Lower lobe of right lung (tissue), 2 donors: ENCODE measurements around the gene WDR7. TPM values are rescaled to one million over a fixed set of nuclear protein-coding genes. Genes with fewer than 3 reads are reported as not detected.

Source experiments
- ATAC-seq, 2 donors: fragments of 200-7000 bp; cut with Tn5 transposase; one replicate each; pipeline ENCODE4 v1.9.1; 2020 to 2022; ENCODE audit warnings: mild to moderate bottlenecking in 2 of 2, moderate library complexity in 2 of 2
- DNase-seq: peaks from one replicate; pipeline ENCODE4 v3.0.0-alpha.2; 2020
- H3K27ac ChIP-seq: fragments of 200-600 bp; one replicate; pipeline ENCODE4 v1.8.0; 2022
- H3K27me3 ChIP-seq: fragments of 200-600 bp; one replicate; pipeline ENCODE4 v1.8.0; 2022; ENCODE audit warnings: low read depth
- H3K36me3 ChIP-seq: fragments of 200-600 bp; one replicate; pipeline ENCODE4 v1.8.0; 2022; ENCODE audit warnings: mild to moderate bottlenecking
- H3K4me1 ChIP-seq: fragments of 200-600 bp; one replicate; pipeline ENCODE4 v1.8.0; 2022
- H3K4me3 ChIP-seq: fragments of 200-600 bp; one replicate; pipeline ENCODE4 v1.8.0; 2022; ENCODE audit warnings: mild to moderate bottlenecking
- H3K9me3 ChIP-seq: fragments of 200-600 bp; one replicate; pipeline ENCODE4 v1.8.0; 2022
- CTCF ChIP-seq: fragments of 200-600 bp; IDR thresholded peaks from one replicate; pipeline ENCODE4 v1.8.0; 2022; ENCODE audit warnings: antibody characterized with exemption, mild to moderate bottlenecking
- intact Hi-C: fragments of 100-400 bp; cut with DNase I; formaldehyde crosslinking; loops from one replicate; pipeline ENCODE4 v1.11.0; 2022
- total RNA-seq: library from RNA; stranded (reverse); fragmentation: NEBNext Ultra II Directional; extraction: Animal tissue kit (Norgen Biotek cat#: 25700); gene quantifications from one replicate; pipeline ENCODE4 v1.2.1, GENCODE V29; 2021
- donor health status: DM: no; HTN: yes; CAD: no; lungs with severe emphysema.

The WDR7 gene
- total RNA-seq, 1 donor from 2014 or later: 29.1 TPM

- H3K27ac ChIP-seq: no peak overlapping the region
- ATAC-seq: no peak
- no peak for TF ChIP-seq CTCF
- no peak for DNase-seq
- no peaks in the 10 kb centered on the region for H3K9me3 ChIP-seq
- H3K36me3 ChIP-seq: peaks cover 4% of the 10 kb centered on the region
- no peaks in the 10 kb centered on the region for H3K27me3 ChIP-seq
- H3K4me1 ChIP-seq: no peaks in the 10 kb centered on the region
- intact Hi-C loops: no loop called here
- H3K4me3 ChIP-seq: no peak overlapping the region
Observed at GRCh38 chr18:56747032-56747658, 96.0 kb downstream of the WDR7 start.

GRCh38 chr18:56747857-56748256, 96.7 kb downstream of the WDR7 start:
- H3K9me3 ChIP-seq: no peaks in the 10 kb centered on the region
- ATAC-seq: no peak
- H3K27me3 ChIP-seq: no peaks in the 10 kb centered on the region
- H3K4me1 ChIP-seq: no peaks in the 10 kb centered on the region
- no peak overlapping the region for H3K4me3 ChIP-seq
- peaks cover 4% of the 10 kb centered on the region for H3K36me3 ChIP-seq
- intact Hi-C loops: no loop called here
- no peak overlapping the region for H3K27ac ChIP-seq
- no peak for DNase-seq
- TF ChIP-seq CTCF: no peak

GRCh38 chr18:56748698-56749268, 97.6 kb downstream of the WDR7 start:
- DNase-seq (no peak), ATAC-seq (no peak)
- H3K36me3 ChIP-seq: peaks cover 4% of the 10 kb centered on the region
- peak; percentile 61 for TF ChIP-seq CTCF
- no peak overlapping the region for H3K4me3 ChIP-seq
- H3K27me3 ChIP-seq: no peaks in the 10 kb centered on the region
- H3K4me1 ChIP-seq: no peaks in the 10 kb centered on the region
- H3K9me3 ChIP-seq: no peaks in the 10 kb centered on the region
- H3K27ac ChIP-seq: no peak overlapping the region
- intact Hi-C loops: no loop called here

GRCh38 chr18:56756966-56757365, 105.8 kb downstream of the WDR7 start:
- intact Hi-C loops: no loop called here
- H3K27ac ChIP-seq: no peak overlapping the region
- ATAC-seq (peak; percentile 37 to 53), DNase-seq (no peak)
- TF ChIP-seq CTCF: no peak
- peaks cover 8% of the 10 kb centered on the region for H3K36me3 ChIP-seq
- no peaks in the 10 kb centered on the region for H3K9me3 ChIP-seq
- no peaks in the 10 kb centered on the region for H3K4me1 ChIP-seq
- H3K4me3 ChIP-seq: no peak overlapping the region
- no peaks in the 10 kb centered on the region for H3K27me3 ChIP-seq

GRCh38 chr18:56770097-56770496, 118.9 kb downstream of the WDR7 start:
- H3K4me3 ChIP-seq: no peak overlapping the region
- H3K27me3 ChIP-seq: no peaks in the 10 kb centered on the region
- no peak for ATAC-seq
- DNase-seq: no peak
- intact Hi-C loops: no loop called here
- no peaks in the 10 kb centered on the region for H3K36me3 ChIP-seq
- no peak overlapping the region for H3K27ac ChIP-seq
- H3K4me1 ChIP-seq: no peaks in the 10 kb centered on the region
- TF ChIP-seq CTCF: no peak
- no peaks in the 10 kb centered on the region for H3K9me3 ChIP-seq
